GM19025 (cell line): ENCODE measurements around the gene OR5AR1.
"Not testable (repeated sequence)": the region's sequence is repeated elsewhere in the genome, so short reads cannot be mapped to it uniquely, and the experiment has no call there.

Source experiments
- ATAC-seq: cut with Tn5 transposase; IDR thresholded peaks from one replicate; pipeline ENCODE4 v1.9.1; 2021; ENCODE audit warnings: mild to moderate bottlenecking, low read depth, moderate library complexity; ENCODE audit not compliant: unreplicated experiment

OR5AR1 gene

GRCh38 chr11:56663386-56663785 is at the start of gene OR5AR1:
TSS of gene OR5AR1 (plus strand) at chr11:56663686. CDS start at chr11:56663686, 0 bp downstream.
- ATAC-seq = no peak

GRCh38 chr11:56624661-56625110 is 38.8 kb upstream of the OR5AR1 start:
- peak; percentile 45 for ATAC-seq

- ATAC-seq = no peak
Observed at GRCh38 chr11:56625946-56626345, 37.5 kb upstream of the OR5AR1 start.

- no peak for ATAC-seq
Observed at GRCh38 chr11:56632329-56632728, 31.2 kb upstream of the OR5AR1 start.

GRCh38 chr11:56636861-56637260 is 26.6 kb upstream of the OR5AR1 start:
- no peak for ATAC-seq

- ATAC-seq = no peak
Observed at GRCh38 chr11:56637500-56637899, 26.0 kb upstream of the OR5AR1 start.

- ATAC-seq = no peak
Observed at GRCh38 chr11:56642339-56642738, 21.1 kb upstream of the OR5AR1 start, which contains the start of gene OR5AP2. TSS of gene OR5AP2 (minus strand) at chr11:56642439. CDS start at chr11:56642439, 0 bp downstream.

- no peak for ATAC-seq
Observed at GRCh38 chr11:56659755-56660154, 3.7 kb upstream of the OR5AR1 start.

GRCh38 chr11:56670984-56671383 is 7.5 kb downstream of the OR5AR1 start:
- no peak for ATAC-seq

GRCh38 chr11:56688554-56689100 is 25.1 kb downstream of the OR5AR1 start:
- ATAC-seq = no peak

GRCh38 chr11:56691179-56691578 is 27.7 kb downstream of the OR5AR1 start:
- ATAC-seq = not testable (repeated sequence)

- ATAC-seq = no peak
Observed at GRCh38 chr11:56693428-56693827, 29.9 kb downstream of the OR5AR1 start.

- ATAC-seq = no peak
Observed at GRCh38 chr11:56698795-56699194, 35.3 kb downstream of the OR5AR1 start, which contains the start of gene OR9G1. TSS of gene OR9G1 (plus strand) at chr11:56699095. CDS start at chr11:56700388, 1,293 bp downstream.

GRCh38 chr11:56700242-56700913 is 36.9 kb downstream of the OR5AR1 start:
- no peak for ATAC-seq

- no peak for ATAC-seq
Observed at GRCh38 chr11:56700914-56701485, 37.5 kb downstream of the OR5AR1 start.

GRCh38 chr11:56705784-56706396 is 42.4 kb downstream of the OR5AR1 start:
- no peak for ATAC-seq

- ATAC-seq = no peak
Observed at GRCh38 chr11:56706486-56706885, 43.0 kb downstream of the OR5AR1 start.

- ATAC-seq = no peak
Observed at GRCh38 chr11:56714206-56714605, 50.7 kb downstream of the OR5AR1 start.
